A549 (cell line): ENCODE measurements around the gene MGMT.

Experiments
- CTCF ChIP-seq: fragments of >200 bp; sonication (Bioruptor Twin); formaldehyde crosslinking; IDR thresholded peaks from 3 replicates; pipeline ENCODE4 v1.5.1; 2016
- NFE2L2 ChIP-seq: fragments of 150-350 bp; conservative IDR thresholded peaks from 2 replicates; pipeline ENCODE4 v1.6.1; 2014; ENCODE audit warnings: low read length
- POLR2A ChIP-seq: IDR thresholded peaks from 2 replicates; pipeline ENCODE4 v1.6.1; 2012; ENCODE audit warnings: mild to moderate bottlenecking, low read length
- REST ChIP-seq: fragments of 200-600 bp; sonication (generic); IDR thresholded peaks from 2 replicates; pipeline ENCODE4 v1.6.1; 2016; ENCODE audit warnings: antibody characterized with exemption, mild to moderate bottlenecking, moderate library complexity

- TF ChIP-seq REST: no peak
- TF ChIP-seq CTCF: no peak
- no peak for TF ChIP-seq NFE2L2
- no peak for TF ChIP-seq POLR2A
These were observed 140.6 kb downstream of the MGMT start for GRCh38 chr10:129607607-129608109.
